Bronchial epithelial cell (primary cell): ENCODE data around the gene NEURL1B. TPM values are rescaled to one million over a fixed set of nuclear protein-coding genes. Genes with fewer than 3 reads are reported as not detected.

Experiments used
- DNase-seq: peaks from one replicate; pipeline ENCODE4 v3.0.0-alpha.2; 2010; ENCODE audit warnings: low read depth
- FAIRE-seq: peaks from 2 replicates; lab custom pipeline; 2011; peaks lifted over from hg19 to GRCh38; lab: Jason Lieb, UNC
- H3K27me3 ChIP-seq: 2 replicates; pipeline ENCODE4 v1.5.1; 2011; ENCODE audit warnings: low read length; ENCODE audit not compliant: control insufficient read depth, insufficient read depth
- H3K36me3 ChIP-seq: 2 replicates; pipeline ENCODE4 v1.5.1; 2011; ENCODE audit warnings: low read length; ENCODE audit not compliant: control insufficient read depth, insufficient read depth
- H3K4me3 ChIP-seq: 2 replicates; pipeline ENCODE4 v1.5.1; 2011; ENCODE audit warnings: mild to moderate bottlenecking, low read depth, low read length, control low read depth
- CTCF ChIP-seq: IDR thresholded peaks from 2 replicates; pipeline ENCODE4 v1.5.1; 2011; ENCODE audit warnings: mild to moderate bottlenecking, moderate library complexity, low read length, control low read depth, inconsistent platforms; ENCODE audit not compliant: insufficient read depth, severe bottlenecking
- total RNA-seq: library from RNA; depleted of rRNA; stranded (reverse); fragments of >200 nt; gene quantifications from 2 replicates; pipeline ENCODE4 v1.2.1, GENCODE V29; 2014

The NEURL1B gene
- total RNA-seq, 1 donor from 2014 or later = 4.7 TPM

GRCh38 chr5:172626031-172626581 is 15.0 kb upstream of the NEURL1B start:
- FAIRE-seq (no peak), DNase-seq (no peak)
- TF ChIP-seq CTCF = no peak
- H3K4me3 ChIP-seq = no peak overlapping the region
- H3K36me3 ChIP-seq = no peaks in the 10 kb centered on the region
- H3K27me3 ChIP-seq = no peaks in the 10 kb centered on the region

GRCh38 chr5:172630082-172630481 is 11.0 kb upstream of the NEURL1B start:
- DNase-seq = no peak
- H3K36me3 ChIP-seq = no peaks in the 10 kb centered on the region
- no peaks in the 10 kb centered on the region for H3K27me3 ChIP-seq
- FAIRE-seq = no peak
- no peak overlapping the region for H3K4me3 ChIP-seq
- TF ChIP-seq CTCF = no peak

- H3K4me3 ChIP-seq = no peak overlapping the region
- no peaks in the 10 kb centered on the region for H3K36me3 ChIP-seq
- no peaks in the 10 kb centered on the region for H3K27me3 ChIP-seq
- TF ChIP-seq CTCF = no peak
- DNase-seq (no peak), FAIRE-seq (no peak)
These were observed 10.6 kb upstream of the NEURL1B start for GRCh38 chr5:172630482-172630881.

GRCh38 chr5:172630986-172631385 is 10.1 kb upstream of the NEURL1B start:
- DNase-seq (no peak), FAIRE-seq (no peak)
- Histone ChIP-seq H3K4me3 (no peak overlapping the region), H3K27me3 (no peaks in the 10 kb centered on the region), H3K36me3 (no peaks in the 10 kb centered on the region)
- no peak for TF ChIP-seq CTCF

- no peaks in the 10 kb centered on the region for H3K36me3 ChIP-seq
- H3K4me3 ChIP-seq = no peak overlapping the region
- TF ChIP-seq CTCF = no peak
- FAIRE-seq (no peak), DNase-seq (no peak)
- no peaks in the 10 kb centered on the region for H3K27me3 ChIP-seq
These were observed 8.5 kb upstream of the NEURL1B start for GRCh38 chr5:172632346-172633092.
